Calu3 (cell line): ENCODE results near the gene TNFAIP8L1. TPM values are rescaled to one million over a fixed set of nuclear protein-coding genes. Genes with fewer than 3 reads are reported as not detected.
"Not testable (repeated sequence)": the region's sequence is repeated elsewhere in the genome, so short reads cannot be mapped to it uniquely, and the experiment has no call there.

Experiments used
- BruUV-seq: library from RNA; stranded (reverse); fragments of 400-500 nt; replicated peaks from 2 replicates; lab custom pipeline; 2021; lab: Mats Ljungman, UMichigan
- CTCF ChIA-PET: fragments of 300-600 bp; sonication (Branson Sonifier 250); formaldehyde crosslinking; loops from one replicate; lab custom pipeline; 2022; ENCODE audit warnings: antibody characterized with exemption; lab: Charles Lee
- DNase-seq: peaks from one replicate; pipeline ENCODE4 v3.0.0; 2022
- H3K27ac Mint-ChIP-seq: one replicate; pipeline ENCODE4 v1.8.0; 2022; ENCODE audit warnings: mixed read lengths; ENCODE audit not compliant: unreplicated experiment
- H3K27me3 Mint-ChIP-seq: one replicate; pipeline ENCODE4 v1.8.0; 2022; ENCODE audit warnings: mixed read lengths; ENCODE audit not compliant: unreplicated experiment
- H3K36me3 Mint-ChIP-seq: one replicate; pipeline ENCODE4 v1.8.0; 2022; ENCODE audit warnings: mild to moderate bottlenecking, moderate library complexity, mixed read lengths; ENCODE audit not compliant: insufficient read depth, unreplicated experiment
- H3K4me1 Mint-ChIP-seq: one replicate; pipeline ENCODE4 v1.8.0; 2022; ENCODE audit warnings: mild to moderate bottlenecking, low read depth, mixed read lengths; ENCODE audit not compliant: unreplicated experiment
- H3K4me3 Mint-ChIP-seq: one replicate; pipeline ENCODE4 v1.8.0; 2022; ENCODE audit warnings: mild to moderate bottlenecking, low read depth, moderate library complexity, mixed read lengths; ENCODE audit not compliant: unreplicated experiment
- H3K9me3 Mint-ChIP-seq: one replicate; pipeline ENCODE4 v1.8.0; 2022; ENCODE audit warnings: low read depth, mixed read lengths; ENCODE audit not compliant: unreplicated experiment
- CTCF ChIP-seq: fragments of 200-600 bp; IDR thresholded peaks from one replicate; pipeline ENCODE4 v1.8.0; 2022; ENCODE audit warnings: antibody characterized with exemption; ENCODE audit not compliant: unreplicated experiment
- intact Hi-C: fragments of 100-400 bp; cut with micrococcal nuclease; formaldehyde crosslinking; loops from one replicate; pipeline ENCODE4 v1.10.0; 2022; ENCODE audit not compliant: unreplicated experiment
- total RNA-seq: library from RNA; stranded (reverse); gene quantifications from 2 replicates; pipeline ENCODE4 v1.2.3, GENCODE V29; 2022

The TNFAIP8L1 gene
- total RNA-seq, 1 experiment from 2014 or later = 5.3 TPM

GRCh38 chr19:4592445-4592844, 46.9 kb upstream of the TNFAIP8L1 start:
- no peaks in the 10 kb centered on the region for H3K36me3 Mint-ChIP-seq
- CTCF ChIA-PET = interaction anchor here (0.6 to 1.8 kb wide), 5 partner anchors 9 to 42 kb away, joined by 3 to 11 read pairs (median 4); no protein-coding TSS in a partner anchor
- peaks cover 50% of the 10 kb centered on the region for H3K27me3 Mint-ChIP-seq

GRCh38 chr19:4593409-4593851, 45.9 kb upstream of the TNFAIP8L1 start:
- H3K27ac Mint-ChIP-seq = no peak overlapping the region
- H3K27me3 Mint-ChIP-seq = peaks cover 56% of the 10 kb centered on the region
- DNase-seq = no peak
- no peaks in the 10 kb centered on the region for H3K36me3 Mint-ChIP-seq
- CTCF ChIA-PET = interaction anchor here (1.2 to 1.8 kb wide), 2 partner anchors 11 to 41 kb away, joined by 4 to 11 read pairs; no protein-coding TSS in a partner anchor
- TF ChIP-seq CTCF = no peak
- H3K9me3 Mint-ChIP-seq = no peaks in the 10 kb centered on the region
- intact Hi-C loops = no loop called here
- peaks cover 7% of the 10 kb centered on the region for H3K4me1 Mint-ChIP-seq
- BruUV-seq = no TSS peak
- no peak overlapping the region for H3K4me3 Mint-ChIP-seq

More at GRCh38 chr19:4592445-4592844, 46.9 kb upstream of the TNFAIP8L1 start:
- Mint-ChIP-seq H3K4me1 (peaks cover 7% of the 10 kb centered on the region), H3K4me3 (no peak overlapping the region), H3K27ac (no peak overlapping the region), H3K9me3 (no peaks in the 10 kb centered on the region)
- BruUV-seq = no TSS peak
- intact Hi-C loops = no loop called here
- DNase-seq = no peak
- no peak for TF ChIP-seq CTCF

DNA sequence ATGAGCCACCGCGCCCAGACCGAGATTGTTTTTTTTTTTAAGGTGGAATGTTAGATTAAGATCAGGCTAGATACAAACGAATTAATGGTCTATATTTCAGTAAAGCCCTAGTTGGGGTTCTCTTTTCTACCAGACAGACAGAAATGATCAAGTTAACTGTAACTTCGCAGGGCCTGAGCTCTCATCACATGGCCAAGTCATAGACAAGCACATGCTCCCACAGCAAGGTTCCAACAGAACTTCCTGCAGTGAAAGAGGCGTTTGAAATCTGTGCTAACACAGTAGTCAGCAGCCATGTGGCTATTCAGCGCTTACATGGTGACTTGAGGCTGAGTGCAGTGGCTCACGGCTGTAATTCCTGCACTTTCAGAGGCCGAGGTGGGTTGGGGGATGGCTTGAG, 45.1 kb upstream of the TNFAIP8L1 start:
- Mint-ChIP-seq H3K4me3 (no peak overlapping the region), H3K36me3 (no peaks in the 10 kb centered on the region), H3K9me3 (no peaks in the 10 kb centered on the region), H3K27me3 (peaks cover 64% of the 10 kb centered on the region), H3K27ac (no peak overlapping the region), H3K4me1 (peaks cover 7% of the 10 kb centered on the region)
- no peak for TF ChIP-seq CTCF
- no peak for DNase-seq
- CTCF ChIA-PET = no interaction called here
- intact Hi-C loops = no loop called here
- no TSS peak for BruUV-seq

- DNase-seq, H3K4me1 Mint-ChIP-seq, H3K9me3 Mint-ChIP-seq, BruUV-seq, H3K36me3 Mint-ChIP-seq, CTCF ChIA-PET, intact Hi-C loops, H3K4me3 Mint-ChIP-seq, H3K27ac Mint-ChIP-seq: not testable (repeated sequence)
- peaks cover 63% of the 10 kb centered on the region for H3K27me3 Mint-ChIP-seq
These were observed 44.2 kb upstream of the TNFAIP8L1 start for GRCh38 chr19:4595158-4595557.
